ENCODE results near the gene TSC2. TPM values are rescaled to one million over a fixed set of nuclear protein-coding genes. Genes with fewer than 3 reads are reported as not detected.

TSC2 gene
- polyA plus RNA-seq, 1 donor from 2014 or later: 69.2 TPM

DNA sequence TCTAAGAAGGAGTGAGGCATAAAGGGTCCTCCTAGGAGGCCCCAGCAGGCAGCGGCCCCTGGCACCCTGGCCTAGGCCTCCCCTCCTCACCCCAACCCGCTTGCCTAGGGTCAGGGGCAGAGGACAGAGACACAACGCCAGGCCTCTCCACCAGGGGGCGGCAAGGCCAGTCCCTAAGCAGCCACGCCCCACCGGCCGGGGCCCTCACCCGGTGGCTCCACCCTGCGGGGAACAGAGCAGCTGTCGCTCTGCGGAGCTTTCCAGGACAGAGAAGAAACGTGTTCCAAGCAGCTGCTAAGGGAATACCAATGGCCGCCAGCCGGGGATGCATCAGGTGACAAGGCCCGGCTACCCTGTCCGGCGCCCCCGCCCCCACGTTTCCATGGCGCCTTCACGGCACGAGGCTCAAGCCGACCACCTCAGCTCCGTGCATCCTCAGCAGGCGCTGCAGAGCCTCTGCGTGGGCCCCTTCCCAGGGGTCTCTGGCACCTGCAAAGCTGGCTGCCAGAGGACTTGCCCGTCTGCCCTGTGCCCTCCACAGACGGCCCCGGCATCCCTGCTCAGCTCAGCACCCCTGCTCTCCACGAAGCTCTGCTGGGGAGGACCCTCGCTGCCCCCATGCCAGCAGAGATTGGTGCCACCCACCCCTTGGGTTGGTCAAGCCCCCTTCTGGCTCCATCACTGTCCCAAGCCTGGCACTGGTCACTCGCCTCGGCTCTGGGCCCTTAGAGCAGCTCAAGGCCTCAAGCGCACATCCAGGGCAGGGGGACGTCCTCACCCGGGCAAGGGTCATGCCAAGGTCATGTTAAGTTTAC, 43.8 kb upstream of the TSC2 start:
- Histone ChIP-seq H3K4me3 (ENCODE audit: low read length) (peak overlapping the region; percentile 50), H3K4me2 (ENCODE audit: low read length) (no peak overlapping the region), H3K27ac (ENCODE audit: low read length) (peak overlapping the region; percentile 28), H3F3A (ENCODE audit: insufficient read depth, low read length, poor library complexity, severe bottlenecking) (no peaks in the 10 kb centered on the region), H3K9ac (ENCODE audit: low read length) (peak overlapping the region; percentile 49), H3K27me3 (ENCODE audit: insufficient read depth, low read depth, low read length) (no peaks in the 10 kb centered on the region), H3K79me2 (replicated peaks; ENCODE audit: insufficient read depth, low read length) (peaks cover 37% of the 10 kb centered on the region), H4K20me1 (ENCODE audit: insufficient read depth) (peaks cover 5% of the 10 kb centered on the region), H3K36me3 (ENCODE audit: insufficient read depth, low read length) (no peaks in the 10 kb centered on the region), H3K9me2 (ENCODE audit: insufficient read depth, low read length) (no peaks in the 10 kb centered on the region), H2AFZ (ENCODE audit: low read depth, low read length) (no peak overlapping the region), H3K9me3 (ENCODE audit: low read length) (no peaks in the 10 kb centered on the region)
- TF ChIP-seq RAD21 (conservative IDR thresholded peaks at IDR 0.05) (peak; percentile 53), SMC3 (conservative IDR thresholded peaks at IDR 0.05; ENCODE audit: poor library complexity) (peak; percentile 72), TAF1 (IDR thresholded peaks at IDR 0.05; ENCODE audit: low read depth) (no peak), MXI1 (conservative IDR thresholded peaks at IDR 0.05; ENCODE audit: poor library complexity, severe bottlenecking) (peak; percentile 49)
- TF ChIP-seq, protein P1, sequence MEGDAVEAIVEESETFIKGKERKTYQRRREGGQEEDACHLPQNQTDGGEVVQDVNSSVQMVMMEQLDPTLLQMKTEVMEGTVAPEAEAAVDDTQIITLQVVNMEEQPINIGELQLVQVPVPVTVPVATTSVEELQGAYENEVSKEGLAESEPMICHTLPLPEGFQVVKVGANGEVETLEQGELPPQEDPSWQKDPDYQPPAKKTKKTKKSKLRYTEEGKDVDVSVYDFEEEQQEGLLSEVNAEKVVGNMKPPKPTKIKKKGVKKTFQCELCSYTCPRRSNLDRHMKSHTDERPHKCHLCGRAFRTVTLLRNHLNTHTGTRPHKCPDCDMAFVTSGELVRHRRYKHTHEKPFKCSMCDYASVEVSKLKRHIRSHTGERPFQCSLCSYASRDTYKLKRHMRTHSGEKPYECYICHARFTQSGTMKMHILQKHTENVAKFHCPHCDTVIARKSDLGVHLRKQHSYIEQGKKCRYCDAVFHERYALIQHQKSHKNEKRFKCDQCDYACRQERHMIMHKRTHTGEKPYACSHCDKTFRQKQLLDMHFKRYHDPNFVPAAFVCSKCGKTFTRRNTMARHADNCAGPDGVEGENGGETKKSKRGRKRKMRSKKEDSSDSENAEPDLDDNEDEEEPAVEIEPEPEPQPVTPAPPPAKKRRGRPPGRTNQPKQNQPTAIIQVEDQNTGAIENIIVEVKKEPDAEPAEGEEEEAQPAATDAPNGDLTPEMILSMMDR (IDR thresholded peaks at IDR 0.05; ENCODE audit: poor library complexity, severe bottlenecking): peak; percentile 83

DNA sequence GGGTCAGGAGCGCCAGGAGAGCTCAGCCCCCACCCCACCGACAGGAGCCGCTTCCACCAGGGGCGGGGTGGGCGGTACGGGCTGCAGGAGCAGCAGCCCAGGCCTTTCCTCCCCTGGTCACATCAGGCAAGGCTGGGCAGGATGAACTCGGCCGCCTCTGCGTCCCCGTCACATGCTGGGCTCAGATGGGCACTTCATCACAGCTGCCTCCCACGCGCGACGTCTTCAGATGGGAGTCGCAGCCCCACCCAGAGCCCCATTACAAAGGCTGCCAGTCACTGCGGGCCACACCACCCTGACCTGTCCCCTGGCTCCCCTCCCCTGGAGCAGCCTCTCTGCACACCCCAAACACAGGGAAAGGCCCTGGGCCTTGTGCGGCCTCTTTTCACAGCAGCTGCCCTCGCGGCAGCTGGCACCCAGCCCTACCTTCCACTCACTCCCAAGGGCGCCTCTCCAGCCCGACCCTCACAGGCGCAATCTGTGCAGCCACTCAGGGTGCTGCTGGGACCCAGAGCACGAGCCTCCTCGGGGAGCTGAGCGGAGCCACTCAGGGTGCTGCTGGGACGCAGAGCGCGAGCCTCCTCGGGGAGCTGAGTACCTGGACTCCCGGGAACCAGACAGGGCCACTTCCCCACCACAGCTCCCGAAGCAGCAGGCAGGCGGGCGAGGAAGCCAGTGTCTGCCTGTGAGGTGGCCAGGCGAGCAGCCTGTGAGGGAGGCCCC, 42.8 kb upstream of the TSC2 start:
- no peak overlapping the region for H2AFZ ChIP-seq (ENCODE audit: low read depth, low read length)
- no peaks in the 10 kb centered on the region for H3K27me3 ChIP-seq (ENCODE audit: insufficient read depth, low read depth, low read length)
- H3K9ac ChIP-seq (ENCODE audit: low read length): no peak overlapping the region
- no peaks in the 10 kb centered on the region for H3F3A ChIP-seq (ENCODE audit: insufficient read depth, low read length, poor library complexity, severe bottlenecking)
- H3K79me2 ChIP-seq (replicated peaks; ENCODE audit: insufficient read depth, low read length): peaks cover 39% of the 10 kb centered on the region
- TF ChIP-seq EP300 (conservative IDR thresholded peaks at IDR 0.05; ENCODE audit: poor library complexity, severe bottlenecking): no peak
- no peak for TF ChIP-seq MXI1 (conservative IDR thresholded peaks at IDR 0.05; ENCODE audit: poor library complexity, severe bottlenecking)
- TF ChIP-seq, protein P2, sequence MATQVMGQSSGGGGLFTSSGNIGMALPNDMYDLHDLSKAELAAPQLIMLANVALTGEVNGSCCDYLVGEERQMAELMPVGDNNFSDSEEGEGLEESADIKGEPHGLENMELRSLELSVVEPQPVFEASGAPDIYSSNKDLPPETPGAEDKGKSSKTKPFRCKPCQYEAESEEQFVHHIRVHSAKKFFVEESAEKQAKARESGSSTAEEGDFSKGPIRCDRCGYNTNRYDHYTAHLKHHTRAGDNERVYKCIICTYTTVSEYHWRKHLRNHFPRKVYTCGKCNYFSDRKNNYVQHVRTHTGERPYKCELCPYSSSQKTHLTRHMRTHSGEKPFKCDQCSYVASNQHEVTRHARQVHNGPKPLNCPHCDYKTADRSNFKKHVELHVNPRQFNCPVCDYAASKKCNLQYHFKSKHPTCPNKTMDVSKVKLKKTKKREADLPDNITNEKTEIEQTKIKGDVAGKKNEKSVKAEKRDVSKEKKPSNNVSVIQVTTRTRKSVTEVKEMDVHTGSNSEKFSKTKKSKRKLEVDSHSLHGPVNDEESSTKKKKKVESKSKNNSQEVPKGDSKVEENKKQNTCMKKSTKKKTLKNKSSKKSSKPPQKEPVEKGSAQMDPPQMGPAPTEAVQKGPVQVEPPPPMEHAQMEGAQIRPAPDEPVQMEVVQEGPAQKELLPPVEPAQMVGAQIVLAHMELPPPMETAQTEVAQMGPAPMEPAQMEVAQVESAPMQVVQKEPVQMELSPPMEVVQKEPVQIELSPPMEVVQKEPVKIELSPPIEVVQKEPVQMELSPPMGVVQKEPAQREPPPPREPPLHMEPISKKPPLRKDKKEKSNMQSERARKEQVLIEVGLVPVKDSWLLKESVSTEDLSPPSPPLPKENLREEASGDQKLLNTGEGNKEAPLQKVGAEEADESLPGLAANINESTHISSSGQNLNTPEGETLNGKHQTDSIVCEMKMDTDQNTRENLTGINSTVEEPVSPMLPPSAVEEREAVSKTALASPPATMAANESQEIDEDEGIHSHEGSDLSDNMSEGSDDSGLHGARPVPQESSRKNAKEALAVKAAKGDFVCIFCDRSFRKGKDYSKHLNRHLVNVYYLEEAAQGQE (IDR thresholded peaks at IDR 0.05; ENCODE audit: borderline replicate concordance): no peak
- no peak for TF ChIP-seq EZH2 (IDR thresholded peaks at IDR 0.05; ENCODE audit: borderline replicate concordance, insufficient read depth, low read length, poor library complexity, severe bottlenecking)
- TF ChIP-seq RAD21 (conservative IDR thresholded peaks at IDR 0.05): no peak
- TF ChIP-seq, protein P1 (IDR thresholded peaks at IDR 0.05; ENCODE audit: poor library complexity, severe bottlenecking): no peak
- no peak for TF ChIP-seq SMC3 (conservative IDR thresholded peaks at IDR 0.05; ENCODE audit: poor library complexity)
- TF ChIP-seq POLR2AphosphoS5 (IDR thresholded peaks at IDR 0.05): no peak
- no peak for TF ChIP-seq TAF1 (IDR thresholded peaks at IDR 0.05; ENCODE audit: low read depth)
- no peaks in the 10 kb centered on the region for H3K9me2 ChIP-seq (ENCODE audit: insufficient read depth, low read length)
- H4K20me1 ChIP-seq (ENCODE audit: insufficient read depth): peaks cover 5% of the 10 kb centered on the region
- no peaks in the 10 kb centered on the region for H3K9me3 ChIP-seq (ENCODE audit: low read length)
- H3K36me3 ChIP-seq (ENCODE audit: insufficient read depth, low read length): no peaks in the 10 kb centered on the region
- H3K4me3 ChIP-seq (ENCODE audit: low read length): no peak overlapping the region
- H3K4me2 ChIP-seq (ENCODE audit: low read length): no peak overlapping the region
- no peak overlapping the region for H3K27ac ChIP-seq (ENCODE audit: low read length)
